ENCODE measurements around the gene RAD1.

RAD1 gene

GRCh38 chr5:34865091-34865490, 50.2 kb downstream of the RAD1 start:
- DNase-seq (ENCODE audit: low read depth in 2 of 2), result no peak

- no peak for DNase-seq (ENCODE audit: low read depth in 2 of 2)
These were observed 51.4 kb downstream of the RAD1 start for GRCh38 chr5:34863946-34864345.

GRCh38 chr5:34859253-34859652, 56.1 kb downstream of the RAD1 start:
- DNase-seq (ENCODE audit: low read depth in 2 of 2), result no peak

- no peak for DNase-seq (ENCODE audit: low read depth in 2 of 2)
These were observed 56.5 kb downstream of the RAD1 start for GRCh38 chr5:34858790-34859189.

- DNase-seq (ENCODE audit: low read depth in 2 of 2), result no peak
These were observed 57.4 kb downstream of the RAD1 start for GRCh38 chr5:34857894-34858293.

- DNase-seq (ENCODE audit: low read depth in 2 of 2), result no peak
These were observed 58.1 kb downstream of the RAD1 start for GRCh38 chr5:34857161-34857560.
